Uterus (tissue), 2 donors: Measurements from ENCODE around the gene KIF17.

Experiments used
- POLR2A ChIP-seq, 2 donors: fragments of 450-650 bp; IDR thresholded peaks; one replicate each; pipeline ENCODE4 v1.6.1; 2016; ENCODE audit warnings: antibody characterized with exemption in 2 of 2, mild to moderate bottlenecking in 1 of 2, moderate library complexity in 1 of 2
- TF ChIP-seq, protein P1 (sequence below), 4 experiments: fragments of 200-600 bp in 2 of 4; fragments of 450-650 bp in 2 of 4; sonication (generic) in 2 of 4; IDR thresholded peaks; one replicate each; pipeline ENCODE4 v1.5.1; 2016 to 2019; ENCODE audit warnings: antibody characterized with exemption in 4 of 4, mild to moderate bottlenecking in 2 of 4, moderate library complexity in 1 of 4

DNA sequence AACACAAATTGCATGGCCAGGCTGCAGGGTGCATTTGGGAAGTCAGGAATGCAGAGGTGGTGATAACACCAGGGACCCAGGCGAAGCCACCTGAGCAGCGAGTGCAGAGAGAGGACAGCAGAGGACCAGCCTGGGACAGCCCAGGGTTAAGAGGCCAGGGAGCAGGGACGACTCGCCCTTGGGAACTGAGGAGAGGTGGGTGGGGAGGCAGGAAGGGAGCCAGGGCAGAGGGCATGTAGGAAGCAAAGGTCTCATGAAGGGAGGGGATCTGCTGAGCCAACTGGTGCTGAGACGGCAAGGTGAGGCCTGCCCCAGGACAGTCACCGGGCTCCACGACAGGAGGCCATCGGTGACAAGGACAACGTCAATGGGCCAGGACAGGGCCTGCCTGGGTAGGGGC is 16.4 kb downstream of the KIF17 start:
- TF ChIP-seq, protein P1, sequence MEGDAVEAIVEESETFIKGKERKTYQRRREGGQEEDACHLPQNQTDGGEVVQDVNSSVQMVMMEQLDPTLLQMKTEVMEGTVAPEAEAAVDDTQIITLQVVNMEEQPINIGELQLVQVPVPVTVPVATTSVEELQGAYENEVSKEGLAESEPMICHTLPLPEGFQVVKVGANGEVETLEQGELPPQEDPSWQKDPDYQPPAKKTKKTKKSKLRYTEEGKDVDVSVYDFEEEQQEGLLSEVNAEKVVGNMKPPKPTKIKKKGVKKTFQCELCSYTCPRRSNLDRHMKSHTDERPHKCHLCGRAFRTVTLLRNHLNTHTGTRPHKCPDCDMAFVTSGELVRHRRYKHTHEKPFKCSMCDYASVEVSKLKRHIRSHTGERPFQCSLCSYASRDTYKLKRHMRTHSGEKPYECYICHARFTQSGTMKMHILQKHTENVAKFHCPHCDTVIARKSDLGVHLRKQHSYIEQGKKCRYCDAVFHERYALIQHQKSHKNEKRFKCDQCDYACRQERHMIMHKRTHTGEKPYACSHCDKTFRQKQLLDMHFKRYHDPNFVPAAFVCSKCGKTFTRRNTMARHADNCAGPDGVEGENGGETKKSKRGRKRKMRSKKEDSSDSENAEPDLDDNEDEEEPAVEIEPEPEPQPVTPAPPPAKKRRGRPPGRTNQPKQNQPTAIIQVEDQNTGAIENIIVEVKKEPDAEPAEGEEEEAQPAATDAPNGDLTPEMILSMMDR (IDR thresholded peaks at IDR 0.05), result no peak
- no peak for TF ChIP-seq POLR2A (IDR thresholded peaks at IDR 0.05)
